Mucosa of descending colon (tissue), 3 donors: Measurements from ENCODE around the gene HEMGN. TPM values are rescaled to one million over a fixed set of nuclear protein-coding genes. Genes with fewer than 3 reads are reported as not detected.
A peak's percentile ranks its signal among the peaks of the same experiment; 100 is the strongest.

ENCODE experiments used
- ATAC-seq: fragments of 200-7000 bp; cut with Tn5 transposase; one replicate; pipeline ENCODE4 v1.9.1; 2020; ENCODE audit warnings: mild to moderate bottlenecking, moderate library complexity
- DNase-seq, 3 donors: peaks; one replicate each; pipeline ENCODE4 v3.0.0-alpha.2; 2020
- H3K36me3 ChIP-seq: fragments of 200-600 bp; one replicate; pipeline ENCODE4 v1.8.0; 2021; ENCODE audit warnings: low read depth, mild to moderate bottlenecking
- H3K4me1 ChIP-seq: fragments of 200-600 bp; one replicate; pipeline ENCODE4 v1.8.0; 2021; ENCODE audit warnings: low read depth, mild to moderate bottlenecking
- H3K4me3 ChIP-seq: fragments of 200-600 bp; one replicate; pipeline ENCODE4 v1.8.0; 2021; ENCODE audit warnings: mild to moderate bottlenecking
- H3K9me3 ChIP-seq: fragments of 200-600 bp; one replicate; pipeline ENCODE4 v1.8.0; 2021; ENCODE audit warnings: mild to moderate bottlenecking
- intact Hi-C, 2 donors: fragments of 100-400 bp; cut with DNase I in 1 of 2; cut with micrococcal nuclease in 1 of 2; formaldehyde crosslinking; loops; one replicate each; pipeline versions ENCODE4 v1.11.0 to v1.11.1; 2022; cut with DNase I, micrococcal nuclease
- total RNA-seq, 3 donors: library from RNA; stranded (reverse); fragmentation: NEBNext Ultra II Directional in 2 of 3; extraction: Animal tissue kit (Norgen Biotek cat#: 25700) in 2 of 3; gene quantifications; one replicate each; pipeline versions ENCODE4 v1.2.1 to v1.2.4, GENCODE V29; 2021 to 2023
- TF ChIP-seq, protein P1 (sequence below): fragments of 200-600 bp; IDR thresholded peaks from one replicate; pipeline ENCODE4 v1.8.0; 2022; ENCODE audit warnings: antibody characterized with exemption, mild to moderate bottlenecking
- donor health status: DM: no; HTN: no; CAD: no; lungs with moderate emphysema.
- donor health status: DM: no; HTN: no; CAD: no.
- donor health status: DM: no; HTN: yes; CAD: no.

HEMGN gene
- total RNA-seq, 3 donors from 2014 or later: not detected

DNA sequence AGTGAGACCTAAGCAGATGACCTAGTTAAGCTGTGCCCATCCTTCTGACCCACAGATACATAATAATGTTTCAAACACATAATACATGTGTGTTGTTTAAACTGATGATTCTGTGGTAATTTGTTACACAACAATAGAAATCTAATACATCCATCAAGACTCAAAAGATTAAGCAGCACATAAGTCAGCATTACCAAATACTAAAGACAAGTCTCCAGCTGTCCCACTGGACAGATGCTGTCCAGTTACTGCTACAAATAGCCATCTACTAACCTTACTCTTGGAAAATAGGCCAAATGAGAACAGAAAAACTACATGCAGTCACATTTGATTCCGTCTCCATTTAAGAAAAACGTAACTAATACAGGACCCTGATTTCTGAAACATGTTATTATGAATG, 26.4 kb downstream of the HEMGN start:
- DNase-seq (no peak), ATAC-seq (no peak)
- H3K9me3 ChIP-seq: no peaks in the 10 kb centered on the region
- TF ChIP-seq, protein P1, sequence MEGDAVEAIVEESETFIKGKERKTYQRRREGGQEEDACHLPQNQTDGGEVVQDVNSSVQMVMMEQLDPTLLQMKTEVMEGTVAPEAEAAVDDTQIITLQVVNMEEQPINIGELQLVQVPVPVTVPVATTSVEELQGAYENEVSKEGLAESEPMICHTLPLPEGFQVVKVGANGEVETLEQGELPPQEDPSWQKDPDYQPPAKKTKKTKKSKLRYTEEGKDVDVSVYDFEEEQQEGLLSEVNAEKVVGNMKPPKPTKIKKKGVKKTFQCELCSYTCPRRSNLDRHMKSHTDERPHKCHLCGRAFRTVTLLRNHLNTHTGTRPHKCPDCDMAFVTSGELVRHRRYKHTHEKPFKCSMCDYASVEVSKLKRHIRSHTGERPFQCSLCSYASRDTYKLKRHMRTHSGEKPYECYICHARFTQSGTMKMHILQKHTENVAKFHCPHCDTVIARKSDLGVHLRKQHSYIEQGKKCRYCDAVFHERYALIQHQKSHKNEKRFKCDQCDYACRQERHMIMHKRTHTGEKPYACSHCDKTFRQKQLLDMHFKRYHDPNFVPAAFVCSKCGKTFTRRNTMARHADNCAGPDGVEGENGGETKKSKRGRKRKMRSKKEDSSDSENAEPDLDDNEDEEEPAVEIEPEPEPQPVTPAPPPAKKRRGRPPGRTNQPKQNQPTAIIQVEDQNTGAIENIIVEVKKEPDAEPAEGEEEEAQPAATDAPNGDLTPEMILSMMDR: no peak
- H3K4me3 ChIP-seq: no peak overlapping the region
- intact Hi-C loops: no loop called here
- H3K4me1 ChIP-seq: peaks cover 3% of the 10 kb centered on the region
- H3K36me3 ChIP-seq: peaks cover 6% of the 10 kb centered on the region

DNA sequence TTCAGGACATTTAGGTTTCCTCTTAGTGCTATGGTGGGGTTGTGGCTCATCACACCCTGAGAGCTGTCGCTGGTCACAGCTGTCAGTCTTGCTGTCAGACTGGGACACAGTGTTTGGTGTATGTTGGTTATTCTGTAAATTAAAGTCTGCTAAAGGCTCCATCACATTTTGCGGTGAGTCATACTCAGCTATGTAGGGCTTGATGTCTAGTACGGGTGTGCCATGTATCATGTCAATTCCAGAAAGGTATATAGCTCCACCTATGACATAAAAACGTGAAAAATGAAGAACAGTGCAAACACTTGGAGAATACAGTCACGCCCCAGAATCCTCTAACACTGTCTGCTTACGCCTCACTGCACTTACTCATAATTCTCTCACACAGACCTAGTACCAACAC, 27.6 kb downstream of the HEMGN start:
- Histone ChIP-seq H3K36me3 (peaks cover 6% of the 10 kb centered on the region), H3K4me1 (peaks cover 3% of the 10 kb centered on the region), H3K9me3 (no peaks in the 10 kb centered on the region), H3K4me3 (no peak overlapping the region)
- ATAC-seq (peak; percentile 70), DNase-seq (no peak)
- intact Hi-C loops: no loop called here
- TF ChIP-seq, protein P1: no peak

DNA sequence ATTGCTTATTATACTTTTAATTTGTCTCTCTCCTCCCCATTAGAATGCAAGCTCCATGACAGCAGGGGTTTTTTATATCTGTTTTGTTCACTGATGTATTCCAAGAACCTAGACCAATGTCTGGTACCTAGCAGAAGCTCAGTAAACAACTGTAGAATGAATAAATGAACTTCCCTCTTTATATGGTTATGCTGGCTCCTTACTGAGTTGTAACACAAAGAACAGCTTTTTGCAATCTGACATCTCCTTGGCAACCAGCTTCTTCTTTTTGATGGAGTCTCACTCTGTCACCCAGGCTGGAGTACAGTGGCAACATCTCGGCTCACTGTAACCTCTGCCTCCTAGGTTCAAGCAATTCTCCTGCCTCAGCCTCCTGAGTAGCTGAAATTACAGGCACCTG, 29.3 kb downstream of the HEMGN start:
- peaks cover 6% of the 10 kb centered on the region for H3K36me3 ChIP-seq
- H3K4me1 ChIP-seq: peaks cover 3% of the 10 kb centered on the region
- no peak for DNase-seq
- no peak for ATAC-seq
- TF ChIP-seq, protein P1: no peak
- no peak overlapping the region for H3K4me3 ChIP-seq
- H3K9me3 ChIP-seq: no peaks in the 10 kb centered on the region
- intact Hi-C loops: loop anchor here (10.0 kb wide), 1 partner anchor 194 kb away; no protein-coding TSS in a partner anchor

DNA sequence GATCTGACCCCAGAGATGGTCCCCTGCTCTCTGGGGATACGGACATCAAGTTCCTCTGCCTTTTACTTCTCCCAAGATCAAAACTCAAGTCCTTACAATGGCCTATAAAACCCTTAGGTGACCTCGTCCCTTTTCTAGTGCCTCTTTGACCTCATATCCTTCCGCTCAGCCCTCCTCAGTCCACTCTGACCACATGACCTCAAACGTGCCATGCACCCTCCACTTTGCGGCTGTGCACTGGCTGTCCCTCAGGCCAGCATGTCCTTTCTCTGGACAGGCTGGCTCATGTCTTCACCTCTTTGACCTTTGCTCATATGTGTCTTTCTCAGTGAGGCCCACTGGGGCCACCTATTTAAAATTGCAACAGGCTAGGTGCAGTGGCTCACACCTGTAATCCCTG, 30.3 kb downstream of the HEMGN start:
- intact Hi-C loops: loop anchor here (10.0 kb wide), 1 partner anchor 193 kb away; no protein-coding TSS in a partner anchor
- DNase-seq (no peak), ATAC-seq (no peak)
- peaks cover 6% of the 10 kb centered on the region for H3K36me3 ChIP-seq
- TF ChIP-seq, protein P1: no peak
- H3K9me3 ChIP-seq: no peaks in the 10 kb centered on the region
- H3K4me3 ChIP-seq: no peak overlapping the region
- peaks cover 3% of the 10 kb centered on the region for H3K4me1 ChIP-seq

DNA sequence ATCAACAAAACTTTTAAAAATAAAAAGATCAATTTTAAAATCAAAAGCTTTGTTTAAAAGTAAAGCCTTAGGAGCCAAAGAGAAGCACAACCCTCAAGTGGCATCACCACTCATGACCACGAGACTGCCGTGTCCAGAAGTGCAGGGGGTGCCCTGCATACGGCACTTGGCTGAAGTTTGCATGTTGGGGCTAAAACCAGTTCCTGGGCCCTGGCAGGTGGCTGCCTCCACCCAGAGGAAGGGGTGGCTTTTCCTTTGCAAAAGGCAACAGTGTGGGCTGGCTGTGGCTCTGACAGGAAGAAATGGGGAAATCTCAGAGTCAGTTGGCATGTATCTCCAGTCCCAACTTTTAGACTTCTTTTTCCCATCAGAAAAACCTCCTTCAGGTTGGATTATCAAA, 30.9 kb downstream of the HEMGN start:
- intact Hi-C loops: loop anchor here (10.0 kb wide), 1 partner anchor 192 kb away; no protein-coding TSS in a partner anchor

More for the DNA sequence above, 30.9 kb downstream of the HEMGN start:
- TF ChIP-seq, protein P1: no peak
- Histone ChIP-seq H3K9me3 (no peaks in the 10 kb centered on the region), H3K36me3 (peaks cover 6% of the 10 kb centered on the region), H3K4me1 (peaks cover 3% of the 10 kb centered on the region), H3K4me3 (no peak overlapping the region)
- peak in 2 of 3 donors; percentile 34 to 60 for DNase-seq
- peak; percentile 19 for ATAC-seq
